ENCODE data around the gene DLGAP4.

Gene DLGAP4, protein sequence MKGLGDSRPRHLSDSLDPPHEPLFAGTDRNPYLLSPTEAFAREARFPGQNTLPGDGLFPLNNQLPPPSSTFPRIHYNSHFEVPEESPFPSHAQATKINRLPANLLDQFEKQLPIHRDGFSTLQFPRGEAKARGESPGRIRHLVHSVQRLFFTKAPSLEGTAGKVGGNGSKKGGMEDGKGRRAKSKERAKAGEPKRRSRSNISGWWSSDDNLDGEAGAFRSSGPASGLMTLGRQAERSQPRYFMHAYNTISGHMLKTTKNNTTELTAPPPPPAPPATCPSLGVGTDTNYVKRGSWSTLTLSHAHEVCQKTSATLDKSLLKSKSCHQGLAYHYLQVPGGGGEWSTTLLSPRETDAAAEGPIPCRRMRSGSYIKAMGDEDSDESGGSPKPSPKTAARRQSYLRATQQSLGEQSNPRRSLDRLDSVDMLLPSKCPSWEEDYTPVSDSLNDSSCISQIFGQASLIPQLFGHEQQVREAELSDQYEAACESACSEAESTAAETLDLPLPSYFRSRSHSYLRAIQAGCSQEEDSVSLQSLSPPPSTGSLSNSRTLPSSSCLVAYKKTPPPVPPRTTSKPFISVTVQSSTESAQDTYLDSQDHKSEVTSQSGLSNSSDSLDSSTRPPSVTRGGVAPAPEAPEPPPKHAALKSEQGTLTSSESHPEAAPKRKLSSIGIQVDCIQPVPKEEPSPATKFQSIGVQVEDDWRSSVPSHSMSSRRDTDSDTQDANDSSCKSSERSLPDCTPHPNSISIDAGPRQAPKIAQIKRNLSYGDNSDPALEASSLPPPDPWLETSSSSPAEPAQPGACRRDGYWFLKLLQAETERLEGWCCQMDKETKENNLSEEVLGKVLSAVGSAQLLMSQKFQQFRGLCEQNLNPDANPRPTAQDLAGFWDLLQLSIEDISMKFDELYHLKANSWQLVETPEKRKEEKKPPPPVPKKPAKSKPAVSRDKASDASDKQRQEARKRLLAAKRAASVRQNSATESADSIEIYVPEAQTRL

GRCh38 chr20:36305602-36306551 is at the start of gene DLGAP4:
TSS of gene DLGAP4 (plus strand) at chr20:36306339. CDS start at chr20:36431718, 125,379 bp downstream.
- no peak for DNase-seq (ENCODE audit: low read depth in 3 of 3, low spot score in 1 of 3)

DNA sequence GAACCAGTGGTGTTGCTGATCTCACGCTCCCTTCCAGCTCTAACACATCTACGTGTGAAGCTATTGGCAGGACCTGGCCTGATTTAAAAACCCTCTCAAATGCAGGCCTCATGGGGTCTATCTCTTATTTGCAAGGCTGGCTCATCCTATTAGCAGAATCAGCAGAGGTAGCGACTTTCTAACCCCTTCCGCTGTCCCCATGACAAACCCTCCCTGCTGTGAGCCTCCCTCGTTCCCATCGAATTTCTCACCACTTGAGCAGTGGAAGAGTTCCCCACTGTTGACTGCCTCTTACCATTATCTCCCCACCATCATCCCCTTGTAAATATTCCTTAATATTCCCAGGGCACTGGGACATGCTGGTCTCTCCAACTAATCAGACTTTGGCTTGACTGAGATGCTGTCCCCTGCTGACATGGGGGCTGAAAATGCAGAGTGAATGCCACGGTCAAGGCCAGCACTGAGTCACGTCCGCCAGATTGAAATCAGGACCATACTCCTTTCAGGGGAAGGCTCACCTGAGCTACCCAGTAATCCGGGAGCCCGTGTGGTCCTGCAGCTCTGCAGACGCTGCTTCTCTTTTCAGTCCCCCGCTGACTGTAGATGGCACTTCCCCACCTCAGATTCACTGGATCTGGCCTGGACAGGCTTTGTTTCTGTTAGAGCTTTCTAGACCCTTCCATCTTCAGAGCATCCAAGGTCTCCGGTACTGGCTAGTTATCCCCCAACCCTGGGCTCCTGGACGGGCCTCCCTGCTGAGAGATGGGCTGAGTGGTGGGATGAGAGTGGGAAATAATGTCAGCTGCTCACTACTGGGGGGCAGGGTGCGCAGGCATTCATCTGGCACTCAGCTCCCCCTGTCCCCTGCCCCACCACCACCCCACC is 46.7 kb upstream of the DLGAP4 start:
- DNase-seq (ENCODE audit: low read depth in 3 of 3, low spot score in 1 of 3) = no peak

- no peak for DNase-seq (ENCODE audit: low read depth in 3 of 3, low spot score in 1 of 3)
These were observed 45.8 kb upstream of the DLGAP4 start for GRCh38 chr20:36260316-36260715.

GRCh38 chr20:36261389-36262105 is 44.6 kb upstream of the DLGAP4 start:
- DNase-seq (ENCODE audit: low read depth in 3 of 3, low spot score in 1 of 3) = no peak

GRCh38 chr20:36262440-36262839 is 43.7 kb upstream of the DLGAP4 start:
- no peak for DNase-seq (ENCODE audit: low read depth in 3 of 3, low spot score in 1 of 3)

DNA sequence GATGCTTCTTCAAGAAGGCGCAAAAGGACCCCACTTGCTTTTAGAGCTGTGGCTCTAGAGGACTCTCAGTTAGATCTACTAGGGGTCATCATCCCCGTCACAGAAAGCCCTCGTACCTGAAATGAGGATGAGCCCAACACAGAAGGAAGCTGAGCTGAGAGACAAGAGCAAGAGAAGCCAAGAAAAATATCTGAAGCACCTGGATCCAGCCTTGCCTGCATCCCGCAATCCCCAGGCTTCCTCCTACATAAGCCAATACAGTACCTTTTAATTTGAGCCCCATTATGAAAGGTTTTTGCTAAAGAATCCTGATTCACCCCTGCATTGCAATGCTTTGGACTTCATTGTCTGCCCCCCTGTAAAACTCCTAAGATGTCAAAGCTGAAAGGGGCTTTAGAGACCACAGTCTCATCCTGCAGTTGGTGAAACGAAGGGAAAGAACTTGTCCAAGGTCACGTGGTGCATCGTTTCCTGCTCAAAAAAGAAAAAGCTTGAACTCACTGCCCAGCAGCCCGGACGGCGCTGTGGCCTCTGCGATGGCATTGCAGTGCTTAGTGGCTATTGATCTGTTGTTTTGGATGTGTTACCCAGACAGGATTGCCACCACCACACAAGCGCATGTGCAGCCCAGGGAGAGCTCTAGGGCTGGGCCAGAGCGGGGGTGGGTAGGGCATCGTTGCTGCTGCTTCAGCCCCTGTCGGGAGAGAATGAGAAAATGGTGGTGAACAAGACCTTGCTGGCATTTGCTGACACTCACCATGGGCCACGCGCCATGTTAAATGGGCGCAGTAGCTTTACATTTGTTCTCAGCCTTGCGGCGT is 41.5 kb upstream of the DLGAP4 start:
- DNase-seq (ENCODE audit: low read depth in 3 of 3, low spot score in 1 of 3) = no peak

DNA sequence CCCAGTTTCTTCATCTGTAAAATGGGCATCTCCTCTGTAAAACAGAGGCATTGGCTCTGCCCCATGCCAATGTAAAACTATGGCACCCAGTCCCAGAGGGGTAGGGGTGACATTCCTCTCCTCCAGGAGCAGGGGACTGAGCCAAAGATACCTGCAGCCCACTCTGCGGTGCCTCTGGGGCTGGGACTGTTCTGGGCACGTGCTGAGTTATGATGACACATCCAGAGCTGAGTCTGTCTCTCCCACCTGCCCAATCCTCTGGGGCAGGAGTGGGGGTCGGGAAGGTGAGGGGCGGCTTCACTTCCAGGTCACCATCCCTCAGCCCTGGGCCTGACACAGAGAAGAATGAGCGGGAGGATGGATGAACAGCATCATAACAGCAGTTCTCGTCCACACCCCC is 40.0 kb upstream of the DLGAP4 start:
- DNase-seq (ENCODE audit: low read depth in 3 of 3, low spot score in 1 of 3) = no peak

GRCh38 chr20:36267605-36268381 is 38.3 kb upstream of the DLGAP4 start:
- DNase-seq (ENCODE audit: low read depth in 3 of 3, low spot score in 1 of 3) = no peak

DNA sequence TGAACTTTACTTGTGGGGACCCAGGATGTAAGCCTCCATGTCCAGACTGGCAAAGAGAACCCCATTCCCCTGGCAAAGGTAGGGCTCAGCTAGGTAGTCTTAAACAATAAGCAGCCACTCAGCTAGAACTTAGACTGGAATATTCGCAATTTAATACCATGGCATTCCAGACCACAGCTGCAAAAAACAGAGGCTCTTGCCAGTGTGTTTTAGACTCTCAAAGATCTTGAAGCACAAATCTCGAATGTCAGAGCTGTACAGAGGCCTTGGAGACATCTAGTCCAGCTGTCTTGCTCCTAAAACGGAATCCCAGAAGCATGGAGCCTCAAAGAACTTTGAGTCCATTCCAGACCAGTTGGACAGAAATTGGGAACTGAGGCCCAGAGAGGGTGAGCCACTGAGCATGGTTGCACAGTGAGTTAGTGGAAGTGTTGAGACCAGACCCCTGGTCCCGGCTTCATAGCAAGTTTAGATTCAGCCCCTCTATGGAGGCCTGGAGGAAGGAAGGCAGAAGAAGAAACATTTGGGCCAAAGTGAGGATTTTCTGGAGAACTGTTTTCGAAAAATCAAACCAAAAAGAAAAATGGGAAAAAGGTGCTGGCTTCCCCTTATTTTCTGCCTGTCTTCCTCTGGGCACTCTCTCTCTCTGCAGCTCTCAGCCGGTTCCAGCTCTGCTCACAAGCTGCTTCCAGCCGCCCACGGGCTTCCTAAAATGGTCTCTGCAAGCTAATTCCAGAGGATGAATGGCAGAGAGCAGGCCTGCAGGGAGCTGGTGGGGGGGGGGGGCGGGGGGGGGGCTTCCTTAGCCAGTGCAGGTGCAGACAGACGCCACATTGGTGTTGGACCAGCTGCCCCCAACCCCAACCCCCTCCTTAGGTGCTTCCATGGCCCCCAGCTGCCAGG is 37.4 kb upstream of the DLGAP4 start:
- DNase-seq (ENCODE audit: low read depth in 3 of 3, low spot score in 1 of 3) = no peak

- no peak for DNase-seq (ENCODE audit: low read depth in 3 of 3, low spot score in 1 of 3)
These were observed 36.6 kb upstream of the DLGAP4 start for GRCh38 chr20:36269507-36269906.

- DNase-seq (ENCODE audit: low read depth in 3 of 3, low spot score in 1 of 3) = no peak
These were observed 35.1 kb upstream of the DLGAP4 start for GRCh38 chr20:36270744-36271638.

GRCh38 chr20:36271639-36272546 is 34.2 kb upstream of the DLGAP4 start:
- DNase-seq (ENCODE audit: low read depth in 3 of 3, low spot score in 1 of 3) = no peak

GRCh38 chr20:36272547-36273220 is 33.5 kb upstream of the DLGAP4 start:
- DNase-seq (ENCODE audit: low read depth in 3 of 3, low spot score in 1 of 3) = no peak

Data from stimulated activated CD4-positive, alpha-beta T cell treated with anti-CD3 and anti-CD28 coated beads, TNF-alpha, amount 100 ng/mL, for 1 hour (primary cell).